ENCODE data around the gene LATS1.

GRCh38 chr6:149646599-149646998, 71.3 kb downstream of the LATS1 start:
- TF ChIP-seq, protein P1, sequence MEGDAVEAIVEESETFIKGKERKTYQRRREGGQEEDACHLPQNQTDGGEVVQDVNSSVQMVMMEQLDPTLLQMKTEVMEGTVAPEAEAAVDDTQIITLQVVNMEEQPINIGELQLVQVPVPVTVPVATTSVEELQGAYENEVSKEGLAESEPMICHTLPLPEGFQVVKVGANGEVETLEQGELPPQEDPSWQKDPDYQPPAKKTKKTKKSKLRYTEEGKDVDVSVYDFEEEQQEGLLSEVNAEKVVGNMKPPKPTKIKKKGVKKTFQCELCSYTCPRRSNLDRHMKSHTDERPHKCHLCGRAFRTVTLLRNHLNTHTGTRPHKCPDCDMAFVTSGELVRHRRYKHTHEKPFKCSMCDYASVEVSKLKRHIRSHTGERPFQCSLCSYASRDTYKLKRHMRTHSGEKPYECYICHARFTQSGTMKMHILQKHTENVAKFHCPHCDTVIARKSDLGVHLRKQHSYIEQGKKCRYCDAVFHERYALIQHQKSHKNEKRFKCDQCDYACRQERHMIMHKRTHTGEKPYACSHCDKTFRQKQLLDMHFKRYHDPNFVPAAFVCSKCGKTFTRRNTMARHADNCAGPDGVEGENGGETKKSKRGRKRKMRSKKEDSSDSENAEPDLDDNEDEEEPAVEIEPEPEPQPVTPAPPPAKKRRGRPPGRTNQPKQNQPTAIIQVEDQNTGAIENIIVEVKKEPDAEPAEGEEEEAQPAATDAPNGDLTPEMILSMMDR (IDR thresholded peaks at IDR 0.05; ENCODE audit: low read depth, low read length): no peak
- TF ChIP-seq EZH2phosphoT487 (IDR thresholded peaks at IDR 0.05; ENCODE audit: low read depth): no peak

Measured in OCI-LY3 (cell line).